ENCODE data around the gene TMCC1. TPM values are rescaled to one million over a fixed set of nuclear protein-coding genes. Genes with fewer than 3 reads are reported as not detected.

Gene TMCC1
- total RNA-seq, 1 experiment from 2014 or later = 6.2 TPM

DNA sequence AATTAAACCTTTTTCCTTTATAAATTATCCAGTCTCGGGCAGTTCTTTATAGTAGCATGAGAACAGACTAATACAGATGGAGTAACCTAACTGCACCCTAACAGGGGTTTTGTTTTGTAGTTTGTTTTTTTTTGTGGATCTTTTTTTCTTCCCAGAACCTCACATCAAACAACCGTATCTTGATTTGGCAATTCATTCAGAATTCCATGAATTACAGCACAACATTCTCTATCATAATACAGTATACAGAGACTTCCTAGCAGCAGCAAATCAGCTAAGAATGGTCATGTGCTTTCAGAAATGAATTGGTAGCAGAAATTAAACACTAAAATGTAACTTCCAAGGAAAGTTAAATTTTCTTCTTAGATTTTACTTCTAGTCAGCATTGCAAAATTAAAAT, 114.6 kb downstream of the TMCC1 start:
- Histone ChIP-seq H3K9me3 (ENCODE audit: low read length) (no peaks in the 10 kb centered on the region), H3K4me1 (ENCODE audit: insufficient read depth, low read length) (no peaks in the 10 kb centered on the region), H3K79me2 (ENCODE audit: low read length) (peaks cover 97% of the 10 kb centered on the region), H3K9ac (ENCODE audit: low read length) (no peak overlapping the region), H4K20me1 (ENCODE audit: low read length) (no peaks in the 10 kb centered on the region), H3K27me3 (ENCODE audit: low read length) (no peaks in the 10 kb centered on the region), H3K4me3 (ENCODE audit: low read length) (no peak overlapping the region), H3K27ac (ENCODE audit: low read length) (no peak overlapping the region), H3F3A (ENCODE audit: low read length, unreplicated experiment) (no peaks in the 10 kb centered on the region), H2AFZ (ENCODE audit: low read length) (no peak overlapping the region), H3K36me3 (ENCODE audit: low read depth, low read length) (no peaks in the 10 kb centered on the region), H3K9me2 (replicated peaks; ENCODE audit: low read length) (no peaks in the 10 kb centered on the region), H3K4me2 (ENCODE audit: low read length) (no peak overlapping the region)
- ChIA-PET POLR2A (ENCODE audit: unreplicated experiment) (no interaction called here), CTCF (no interaction called here)
- TF ChIP-seq EZH2 (IDR thresholded peaks at IDR 0.05; ENCODE audit: low read length, unreplicated experiment) (no peak), EZH2phosphoT487 (IDR thresholded peaks at IDR 0.05; ENCODE audit: borderline replicate concordance, low read length) (no peak)
- TF ChIP-seq, protein P1, sequence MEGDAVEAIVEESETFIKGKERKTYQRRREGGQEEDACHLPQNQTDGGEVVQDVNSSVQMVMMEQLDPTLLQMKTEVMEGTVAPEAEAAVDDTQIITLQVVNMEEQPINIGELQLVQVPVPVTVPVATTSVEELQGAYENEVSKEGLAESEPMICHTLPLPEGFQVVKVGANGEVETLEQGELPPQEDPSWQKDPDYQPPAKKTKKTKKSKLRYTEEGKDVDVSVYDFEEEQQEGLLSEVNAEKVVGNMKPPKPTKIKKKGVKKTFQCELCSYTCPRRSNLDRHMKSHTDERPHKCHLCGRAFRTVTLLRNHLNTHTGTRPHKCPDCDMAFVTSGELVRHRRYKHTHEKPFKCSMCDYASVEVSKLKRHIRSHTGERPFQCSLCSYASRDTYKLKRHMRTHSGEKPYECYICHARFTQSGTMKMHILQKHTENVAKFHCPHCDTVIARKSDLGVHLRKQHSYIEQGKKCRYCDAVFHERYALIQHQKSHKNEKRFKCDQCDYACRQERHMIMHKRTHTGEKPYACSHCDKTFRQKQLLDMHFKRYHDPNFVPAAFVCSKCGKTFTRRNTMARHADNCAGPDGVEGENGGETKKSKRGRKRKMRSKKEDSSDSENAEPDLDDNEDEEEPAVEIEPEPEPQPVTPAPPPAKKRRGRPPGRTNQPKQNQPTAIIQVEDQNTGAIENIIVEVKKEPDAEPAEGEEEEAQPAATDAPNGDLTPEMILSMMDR (conservative IDR thresholded peaks at IDR 0.05; ENCODE audit: low read depth, low read length) = no peak
- no TSS peak for BruUV-seq (replicated peaks)
- DNase-seq (no peak), ATAC-seq (no peak)
- intact Hi-C loops (cut with micrococcal nuclease) = no loop called here

- no peak for TF ChIP-seq EZH2phosphoT487 (IDR thresholded peaks at IDR 0.05; ENCODE audit: borderline replicate concordance, low read length)
- TF ChIP-seq, protein P1 (conservative IDR thresholded peaks at IDR 0.05; ENCODE audit: low read depth, low read length) = no peak
- Histone ChIP-seq H3K79me2 (ENCODE audit: low read length) (peaks cover 96% of the 10 kb centered on the region), H3F3A (ENCODE audit: low read length, unreplicated experiment) (no peaks in the 10 kb centered on the region), H3K27ac (ENCODE audit: low read length) (no peak overlapping the region), H3K36me3 (ENCODE audit: low read depth, low read length) (no peaks in the 10 kb centered on the region), H2AFZ (ENCODE audit: low read length) (no peak overlapping the region), H3K9me3 (ENCODE audit: low read length) (no peaks in the 10 kb centered on the region), H3K4me2 (ENCODE audit: low read length) (no peak overlapping the region), H3K9me2 (replicated peaks; ENCODE audit: low read length) (no peaks in the 10 kb centered on the region), H4K20me1 (ENCODE audit: low read length) (no peaks in the 10 kb centered on the region), H3K4me1 (ENCODE audit: insufficient read depth, low read length) (no peaks in the 10 kb centered on the region), H3K9ac (ENCODE audit: low read length) (no peak overlapping the region), H3K4me3 (ENCODE audit: low read length) (no peak overlapping the region), H3K27me3 (ENCODE audit: low read length) (no peaks in the 10 kb centered on the region)
- DNase-seq = no peak
- no peak for ATAC-seq
- ChIA-PET CTCF (no interaction called here), POLR2A (ENCODE audit: unreplicated experiment) (no interaction called here)
- intact Hi-C loops (cut with micrococcal nuclease) = no loop called here
- no TSS peak for BruUV-seq (replicated peaks)
Measured at GRCh38 chr3:129777806-129778205, 115.7 kb downstream of the TMCC1 start.

GRCh38 chr3:129775870-129776269, 117.6 kb downstream of the TMCC1 start:
- no TSS peak for BruUV-seq (replicated peaks)
- Histone ChIP-seq H3K9me3 (ENCODE audit: low read length) (no peaks in the 10 kb centered on the region), H3K4me2 (ENCODE audit: low read length) (no peak overlapping the region), H3K9me2 (replicated peaks; ENCODE audit: low read length) (no peaks in the 10 kb centered on the region), H3K4me3 (ENCODE audit: low read length) (no peak overlapping the region), H3K79me2 (ENCODE audit: low read length) (peaks cover 89% of the 10 kb centered on the region), H3K36me3 (ENCODE audit: low read depth, low read length) (no peaks in the 10 kb centered on the region), H3K27ac (ENCODE audit: low read length) (no peak overlapping the region), H3K27me3 (ENCODE audit: low read length) (no peaks in the 10 kb centered on the region), H4K20me1 (ENCODE audit: low read length) (no peaks in the 10 kb centered on the region), H3F3A (ENCODE audit: low read length, unreplicated experiment) (no peaks in the 10 kb centered on the region), H3K9ac (ENCODE audit: low read length) (no peak overlapping the region), H2AFZ (ENCODE audit: low read length) (no peak overlapping the region), H3K4me1 (ENCODE audit: insufficient read depth, low read length) (no peaks in the 10 kb centered on the region)
- ATAC-seq (no peak), DNase-seq (no peak)
- TF ChIP-seq EZH2 (IDR thresholded peaks at IDR 0.05; ENCODE audit: low read length, unreplicated experiment) = no peak
- TF ChIP-seq, protein P1 (conservative IDR thresholded peaks at IDR 0.05; ENCODE audit: low read depth, low read length) = no peak
- TF ChIP-seq EZH2phosphoT487 (IDR thresholded peaks at IDR 0.05; ENCODE audit: borderline replicate concordance, low read length) = no peak
- ChIA-PET POLR2A (ENCODE audit: unreplicated experiment) (no interaction called here), CTCF (no interaction called here)
- intact Hi-C loops (cut with micrococcal nuclease) = no loop called here
